ENCODE data around the gene MAEA.
"Not testable (repeated sequence)": the region's sequence is repeated elsewhere in the genome, so short reads cannot be mapped to it uniquely, and the experiment has no call there.

MAEA gene

GRCh38 chr4:1292703-1293011 lies 3.0 kb downstream of the MAEA start:
- H3K9me3 Mint-ChIP-seq; H3K4me3 Mint-ChIP-seq; DNase-seq (ENCODE audit: low spot score in 2 of 2); H3K27me3 Mint-ChIP-seq; ATAC-seq (replicated peaks; ENCODE audit: extremely low read depth, poor library complexity, severe bottlenecking): not testable (repeated sequence)
- H3K27ac Mint-ChIP-seq (ENCODE audit: low read depth): peak overlapping the region; percentile 35
- peaks cover 56% of the 10 kb centered on the region for H3K4me1 Mint-ChIP-seq
- peaks cover 12% of the 10 kb centered on the region for H3K36me3 Mint-ChIP-seq (ENCODE audit: insufficient read depth)

GRCh38 chr4:1293531-1293941 lies 3.8 kb downstream of the MAEA start:
- no peaks in the 10 kb centered on the region for H3K9me3 Mint-ChIP-seq
- ATAC-seq (replicated peaks; ENCODE audit: extremely low read depth, poor library complexity, severe bottlenecking) (no peak), DNase-seq (ENCODE audit: low spot score in 2 of 2) (no peak)
- no peak overlapping the region for H3K27ac Mint-ChIP-seq (ENCODE audit: low read depth)
- peaks cover 64% of the 10 kb centered on the region for H3K4me1 Mint-ChIP-seq
- H3K4me3 Mint-ChIP-seq: no peak overlapping the region
- H3K36me3 Mint-ChIP-seq (ENCODE audit: insufficient read depth): peaks cover 17% of the 10 kb centered on the region
- no peaks in the 10 kb centered on the region for H3K27me3 Mint-ChIP-seq

GRCh38 chr4:1293991-1294390 lies 4.3 kb downstream of the MAEA start:
- no peak overlapping the region for H3K4me3 Mint-ChIP-seq

GRCh38 chr4:1294424-1294823 lies 4.7 kb downstream of the MAEA start:
- no peak overlapping the region for H3K27ac Mint-ChIP-seq (ENCODE audit: low read depth)
- no peaks in the 10 kb centered on the region for H3K9me3 Mint-ChIP-seq
- H3K36me3 Mint-ChIP-seq (ENCODE audit: insufficient read depth): peaks cover 20% of the 10 kb centered on the region
- no peak overlapping the region for H3K4me3 Mint-ChIP-seq
- DNase-seq (ENCODE audit: low spot score in 2 of 2) (no peak), ATAC-seq (replicated peaks; ENCODE audit: extremely low read depth, poor library complexity, severe bottlenecking) (no peak)
- H3K27me3 Mint-ChIP-seq: no peaks in the 10 kb centered on the region
- H3K4me1 Mint-ChIP-seq: peaks cover 70% of the 10 kb centered on the region

More at GRCh38 chr4:1293991-1294390, 4.3 kb downstream of the MAEA start:
- H3K9me3 Mint-ChIP-seq: no peaks in the 10 kb centered on the region
- peaks cover 18% of the 10 kb centered on the region for H3K36me3 Mint-ChIP-seq (ENCODE audit: insufficient read depth)
- H3K27ac Mint-ChIP-seq (ENCODE audit: low read depth): no peak overlapping the region
- no peaks in the 10 kb centered on the region for H3K27me3 Mint-ChIP-seq
- ATAC-seq (replicated peaks; ENCODE audit: extremely low read depth, poor library complexity, severe bottlenecking) (no peak), DNase-seq (ENCODE audit: low spot score in 2 of 2) (no peak)
- H3K4me1 Mint-ChIP-seq: peaks cover 66% of the 10 kb centered on the region

GRCh38 chr4:1294891-1295290 lies 5.2 kb downstream of the MAEA start:
- Mint-ChIP-seq H3K36me3 (ENCODE audit: insufficient read depth) (peaks cover 19% of the 10 kb centered on the region), H3K4me3 (no peak overlapping the region), H3K27me3 (no peaks in the 10 kb centered on the region), H3K9me3 (no peaks in the 10 kb centered on the region), H3K4me1 (peaks cover 75% of the 10 kb centered on the region), H3K27ac (ENCODE audit: low read depth) (no peak overlapping the region)
- DNase-seq (ENCODE audit: low spot score in 2 of 2) (no peak), ATAC-seq (replicated peaks; ENCODE audit: extremely low read depth, poor library complexity, severe bottlenecking) (no peak)

- Mint-ChIP-seq H3K4me3 (no peak overlapping the region), H3K27me3 (no peaks in the 10 kb centered on the region), H3K4me1 (peaks cover 76% of the 10 kb centered on the region), H3K27ac (ENCODE audit: low read depth) (peak overlapping the region; percentile 53), H3K36me3 (ENCODE audit: insufficient read depth) (peaks cover 21% of the 10 kb centered on the region), H3K9me3 (no peaks in the 10 kb centered on the region)
- no peak for ATAC-seq (replicated peaks; ENCODE audit: extremely low read depth, poor library complexity, severe bottlenecking)
- no peak for DNase-seq (ENCODE audit: low spot score in 2 of 2)
Measured at GRCh38 chr4:1295405-1296055, 5.8 kb downstream of the MAEA start.

GRCh38 chr4:1296324-1297022 lies 6.8 kb downstream of the MAEA start:
- peaks cover 27% of the 10 kb centered on the region for H3K36me3 Mint-ChIP-seq (ENCODE audit: insufficient read depth)

GRCh38 chr4:1297023-1297395 lies 7.3 kb downstream of the MAEA start:
- no peak overlapping the region for H3K4me3 Mint-ChIP-seq
- ATAC-seq (replicated peaks; ENCODE audit: extremely low read depth, poor library complexity, severe bottlenecking) (no peak), DNase-seq (ENCODE audit: low spot score in 2 of 2) (no peak)
- H3K9me3 Mint-ChIP-seq: no peaks in the 10 kb centered on the region
- H3K27me3 Mint-ChIP-seq: no peaks in the 10 kb centered on the region
- peaks cover 22% of the 10 kb centered on the region for H3K36me3 Mint-ChIP-seq (ENCODE audit: insufficient read depth)
- peaks cover 76% of the 10 kb centered on the region for H3K4me1 Mint-ChIP-seq
- H3K27ac Mint-ChIP-seq (ENCODE audit: low read depth): no peak overlapping the region

More at GRCh38 chr4:1296324-1297022, 6.8 kb downstream of the MAEA start:
- Mint-ChIP-seq H3K27me3 (no peaks in the 10 kb centered on the region), H3K4me3 (peak overlapping the region; percentile 25), H3K27ac (ENCODE audit: low read depth) (no peak overlapping the region), H3K4me1 (peaks cover 76% of the 10 kb centered on the region), H3K9me3 (no peaks in the 10 kb centered on the region)
- no peak for DNase-seq (ENCODE audit: low spot score in 2 of 2)
- ATAC-seq (replicated peaks; ENCODE audit: extremely low read depth, poor library complexity, severe bottlenecking): no peak

- peak overlapping the region; percentile 67 for H3K27ac Mint-ChIP-seq (ENCODE audit: low read depth)
- no peaks in the 10 kb centered on the region for H3K27me3 Mint-ChIP-seq
- H3K4me3 Mint-ChIP-seq: no peak overlapping the region
- no peaks in the 10 kb centered on the region for H3K9me3 Mint-ChIP-seq
- H3K36me3 Mint-ChIP-seq (ENCODE audit: insufficient read depth): peaks cover 20% of the 10 kb centered on the region
- DNase-seq (ENCODE audit: low spot score in 2 of 2) (no peak), ATAC-seq (replicated peaks; ENCODE audit: extremely low read depth, poor library complexity, severe bottlenecking) (no peak)
- peaks cover 71% of the 10 kb centered on the region for H3K4me1 Mint-ChIP-seq
Measured at GRCh38 chr4:1297456-1298325, 8.0 kb downstream of the MAEA start.

GRCh38 chr4:1298461-1298860 lies 8.8 kb downstream of the MAEA start:
- H3K4me1 Mint-ChIP-seq: peaks cover 71% of the 10 kb centered on the region
- ATAC-seq (replicated peaks; ENCODE audit: extremely low read depth, poor library complexity, severe bottlenecking) (no peak), DNase-seq (ENCODE audit: low spot score in 2 of 2) (no peak)
- peak overlapping the region; percentile 67 for H3K27ac Mint-ChIP-seq (ENCODE audit: low read depth)
- H3K4me3 Mint-ChIP-seq: no peak overlapping the region
- H3K9me3 Mint-ChIP-seq: no peaks in the 10 kb centered on the region
- H3K27me3 Mint-ChIP-seq: no peaks in the 10 kb centered on the region
- H3K36me3 Mint-ChIP-seq (ENCODE audit: insufficient read depth): peaks cover 24% of the 10 kb centered on the region

- no peaks in the 10 kb centered on the region for H3K9me3 Mint-ChIP-seq
Measured at GRCh38 chr4:1299301-1299860, 9.7 kb downstream of the MAEA start.

More at GRCh38 chr4:1299301-1299860, 9.7 kb downstream of the MAEA start:
- H3K27ac Mint-ChIP-seq (ENCODE audit: low read depth): peak overlapping the region; percentile 56
- H3K4me1 Mint-ChIP-seq: peaks cover 67% of the 10 kb centered on the region
- H3K27me3 Mint-ChIP-seq: no peaks in the 10 kb centered on the region
- no peak overlapping the region for H3K4me3 Mint-ChIP-seq
- DNase-seq (ENCODE audit: low spot score in 2 of 2) (no peak), ATAC-seq (replicated peaks; ENCODE audit: extremely low read depth, poor library complexity, severe bottlenecking) (no peak)
- peaks cover 25% of the 10 kb centered on the region for H3K36me3 Mint-ChIP-seq (ENCODE audit: insufficient read depth)
